Pancreas (tissue), 10 donors: ENCODE measurements around the gene DNAJB6. TPM values are rescaled to one million over a fixed set of nuclear protein-coding genes. Genes with fewer than 3 reads are reported as not detected.
A peak's percentile ranks its signal among the peaks of the same experiment; 100 is the strongest.

Source experiments
- ATAC-seq, 4 donors: fragments of 200-7000 bp; cut with Tn5 transposase; one replicate each; pipeline versions ENCODE4 v1.8.0 to v1.9.1; 2020; ENCODE audit warnings: mild to moderate bottlenecking in 4 of 4, moderate library complexity in 4 of 4
- DNase-seq, 6 donors: peaks; one replicate each; pipeline ENCODE4 v3.0.0-alpha.2; 2020
- FAIRE-seq: peaks from 2 replicates; lab custom pipeline; 2012; peaks lifted over from hg19 to GRCh38; lab: Jason Lieb, UNC
- H3K27ac ChIP-seq, 4 donors: fragments of 200-600 bp; sonication (generic); 1 replicate in 3 of 4; 2 replicates in 1 of 4; pipeline versions ENCODE4 v1.5.0 to v1.8.0; 2020
- H3K27me3 ChIP-seq, 4 donors: fragments of 200-600 bp; one replicate each; pipeline ENCODE4 v1.8.0; 2021
- H3K36me3 ChIP-seq, 3 donors: fragments of 200-600 bp; sonication (generic) in 1 of 3; one replicate each; pipeline versions ENCODE4 v1.5.0 to v1.8.0; 2020 to 2021
- H3K4me1 ChIP-seq, 3 donors: fragments of 200-600 bp; one replicate each; pipeline ENCODE4 v1.8.0; 2021
- H3K4me3 ChIP-seq, 4 donors: fragments of 200-600 bp; sonication (generic) in 2 of 4; one replicate each; pipeline versions ENCODE4 v1.5.0 to v1.8.0; 2020 to 2021
- H3K9me3 ChIP-seq, 4 donors: fragments of 200-600 bp; one replicate each; pipeline ENCODE4 v1.8.0; 2021
- WGBS, 2 donors: extraction: QIAGEN DNeasy Blood & Tissue Kit; methylation state at CpG; one replicate each; pipeline ENCODE4 v1.1.7; 2013; 5-methylcytosine and 5-hydroxymethylcytosine counted together
- intact Hi-C, 3 donors: fragments of 100-400 bp; cut with DNase I; formaldehyde crosslinking; loops; one replicate each; pipeline versions ENCODE4 v1.11.1 to v1.14.2; 2022
- polyA plus RNA-seq, 2 donors: library from polyadenylated mRNA; stranded (reverse); fragments of 200-250 nt; gene quantifications; one replicate each; pipeline ENCODE4 v1.2.3, GENCODE V29; 2013
- total RNA-seq, 6 donors: library from RNA; stranded (reverse); fragmentation: NEBNext Ultra II Directional in 4 of 6; extraction: Animal tissue kit (Norgen Biotek cat#: 25700) in 4 of 6; gene quantifications; one replicate each; pipeline versions ENCODE4 v1.2.1 to v1.2.4, GENCODE V29; 2021 to 2023
- TF ChIP-seq, protein P1 (sequence below), 4 donors: fragments of 200-600 bp; sonication (generic) in 3 of 4; IDR thresholded peaks; one replicate each; pipeline versions ENCODE4 v1.5.0 to v1.8.0; 2021; ENCODE audit warnings: antibody characterized with exemption in 4 of 4
- donor health status: healthy with polysubstance abuse.
- donor health status: DM: no; HTN: no; CAD: no; lungs with moderate emphysema.
- donor health status: DM: no; HTN: no; CAD: no.
- donor health status: control.
- donor health status: control.
- donor health status: Bipolar disorder and iron deficiency.
- donor health status: DM: yes; HTN: yes; CAD: no.
- donor health status: DM: no; HTN: no; CAD: no.
- donor health status: DM: no; HTN: no; CAD: no.
- donor health status: DM: yes; HTN: yes; CAD: no.

DNAJB6 gene
- total and polyA plus RNA-seq, 8 donors = 23.0 to 49.4 (median 32.6) TPM

DNA sequence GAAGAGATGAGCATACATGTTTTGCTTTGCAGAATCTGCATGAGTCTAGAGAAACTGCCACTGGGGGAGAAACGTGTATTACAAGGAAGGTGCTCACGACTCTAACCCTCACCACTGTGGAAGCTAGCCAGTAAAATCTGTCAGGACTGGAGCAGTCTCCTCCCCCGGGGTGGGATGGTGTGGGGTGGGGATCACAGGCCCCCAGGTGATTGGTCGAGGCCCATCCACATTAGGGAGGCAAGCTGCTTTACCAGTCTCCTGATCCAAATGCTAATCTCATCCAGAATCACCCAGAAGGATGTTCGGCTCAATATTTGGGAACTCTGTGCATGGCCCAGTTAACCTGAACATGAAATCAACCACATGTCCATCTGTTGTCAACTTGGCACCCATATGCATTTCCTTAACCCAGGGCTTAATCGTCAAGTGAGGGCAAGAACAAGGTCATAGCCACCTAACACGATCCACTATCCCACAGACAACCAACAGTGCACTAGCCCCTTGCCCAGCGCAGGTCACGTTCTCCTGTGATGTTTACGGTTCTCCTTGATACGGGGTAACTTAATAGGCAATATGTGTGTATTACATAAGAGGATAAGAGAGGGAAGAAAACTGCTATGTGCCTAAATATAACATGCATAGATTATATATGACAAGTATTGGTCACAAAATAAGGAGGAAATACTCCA lies 40.8 kb downstream of the DNAJB6 start:
- no peak overlapping the region for H3K27ac ChIP-seq
- no peaks in the 10 kb centered on the region for H3K27me3 ChIP-seq
- no peak for DNase-seq
- H3K36me3 ChIP-seq = peaks cover 0 to 5% (median 0%) of the 10 kb centered on the region in 3 donors
- FAIRE-seq = no peak
- 79 to 82% methylated on average over 11 of the region's 11 CpGs for WGBS, 2 donors
- no peaks in the 10 kb centered on the region for H3K4me1 ChIP-seq
- intact Hi-C loops = no loop called here
- no peaks in the 10 kb centered on the region for H3K9me3 ChIP-seq
- no peak overlapping the region for H3K4me3 ChIP-seq
- TF ChIP-seq, protein P1, sequence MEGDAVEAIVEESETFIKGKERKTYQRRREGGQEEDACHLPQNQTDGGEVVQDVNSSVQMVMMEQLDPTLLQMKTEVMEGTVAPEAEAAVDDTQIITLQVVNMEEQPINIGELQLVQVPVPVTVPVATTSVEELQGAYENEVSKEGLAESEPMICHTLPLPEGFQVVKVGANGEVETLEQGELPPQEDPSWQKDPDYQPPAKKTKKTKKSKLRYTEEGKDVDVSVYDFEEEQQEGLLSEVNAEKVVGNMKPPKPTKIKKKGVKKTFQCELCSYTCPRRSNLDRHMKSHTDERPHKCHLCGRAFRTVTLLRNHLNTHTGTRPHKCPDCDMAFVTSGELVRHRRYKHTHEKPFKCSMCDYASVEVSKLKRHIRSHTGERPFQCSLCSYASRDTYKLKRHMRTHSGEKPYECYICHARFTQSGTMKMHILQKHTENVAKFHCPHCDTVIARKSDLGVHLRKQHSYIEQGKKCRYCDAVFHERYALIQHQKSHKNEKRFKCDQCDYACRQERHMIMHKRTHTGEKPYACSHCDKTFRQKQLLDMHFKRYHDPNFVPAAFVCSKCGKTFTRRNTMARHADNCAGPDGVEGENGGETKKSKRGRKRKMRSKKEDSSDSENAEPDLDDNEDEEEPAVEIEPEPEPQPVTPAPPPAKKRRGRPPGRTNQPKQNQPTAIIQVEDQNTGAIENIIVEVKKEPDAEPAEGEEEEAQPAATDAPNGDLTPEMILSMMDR (IDR thresholded peaks at IDR 0.05) = no peak
- peak in 1 of 4 donors; percentile 7 for ATAC-seq

DNA sequence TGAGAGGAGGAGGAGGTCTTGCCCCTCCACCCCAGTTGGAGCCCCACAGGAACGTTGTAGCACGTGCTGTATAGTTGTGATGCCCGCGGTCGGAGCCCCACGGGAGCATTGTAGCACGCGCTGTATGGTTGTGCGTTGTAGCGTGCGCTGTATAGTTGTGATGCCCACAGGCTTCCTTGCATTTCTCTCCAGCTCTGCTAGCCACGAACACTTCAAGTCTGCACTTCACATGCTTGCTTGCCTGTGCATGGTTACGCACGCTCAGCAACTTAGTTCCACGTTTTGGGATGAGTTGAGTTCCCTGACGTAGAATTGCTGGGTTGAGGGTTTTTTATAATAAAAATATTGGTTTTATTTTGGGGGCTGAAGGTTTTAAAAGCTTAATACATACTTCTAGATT lies 41.6 kb downstream of the DNAJB6 start:
- Histone ChIP-seq H3K36me3 (peaks cover 0 to 11% (median 0%) of the 10 kb centered on the region in 3 donors), H3K27ac (no peak overlapping the region), H3K27me3 (no peaks in the 10 kb centered on the region), H3K4me3 (no peak overlapping the region), H3K4me1 (no peaks in the 10 kb centered on the region), H3K9me3 (no peaks in the 10 kb centered on the region)
- TF ChIP-seq, protein P1 (IDR thresholded peaks at IDR 0.05) = no peak
- FAIRE-seq (no peak), ATAC-seq (no peak), DNase-seq (no peak)
- intact Hi-C loops = no loop called here
- 94 to 95% methylated on average over 16 of the region's 16 CpGs for WGBS, 2 donors

DNA sequence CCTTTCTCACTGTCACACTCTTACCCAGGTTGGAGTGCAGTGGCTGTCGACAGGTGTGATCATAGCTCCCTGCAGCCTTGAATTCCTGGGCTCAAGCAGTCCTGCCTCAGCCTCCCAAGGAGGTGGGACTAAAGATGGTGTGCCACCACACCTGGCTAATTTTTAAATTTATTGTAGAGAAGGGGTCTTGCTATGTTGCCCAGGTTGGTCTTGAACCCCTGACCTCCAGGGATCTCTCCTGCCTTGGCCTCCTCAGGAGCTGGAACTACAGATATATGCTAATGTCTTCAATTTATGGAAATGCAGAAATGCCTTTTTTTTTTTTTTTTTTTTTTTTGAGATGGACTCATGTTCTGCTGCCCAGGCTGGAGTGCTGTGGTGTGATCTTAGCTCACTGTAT lies 42.7 kb downstream of the DNAJB6 start:
- no peaks in the 10 kb centered on the region for H3K9me3 ChIP-seq
- DNase-seq (no peak), FAIRE-seq (no peak), ATAC-seq (no peak)
- no peaks in the 10 kb centered on the region for H3K27me3 ChIP-seq
- TF ChIP-seq, protein P1 (IDR thresholded peaks at IDR 0.05) = no peak
- H3K27ac ChIP-seq = no peak overlapping the region
- WGBS, 2 donors = 94 to 100% methylated on average over 1 of the region's 1 CpG
- no peaks in the 10 kb centered on the region for H3K4me1 ChIP-seq
- no peak overlapping the region for H3K4me3 ChIP-seq
- intact Hi-C loops = no loop called here
- H3K36me3 ChIP-seq = peaks cover 0 to 11% (median 6%) of the 10 kb centered on the region in 3 donors

DNA sequence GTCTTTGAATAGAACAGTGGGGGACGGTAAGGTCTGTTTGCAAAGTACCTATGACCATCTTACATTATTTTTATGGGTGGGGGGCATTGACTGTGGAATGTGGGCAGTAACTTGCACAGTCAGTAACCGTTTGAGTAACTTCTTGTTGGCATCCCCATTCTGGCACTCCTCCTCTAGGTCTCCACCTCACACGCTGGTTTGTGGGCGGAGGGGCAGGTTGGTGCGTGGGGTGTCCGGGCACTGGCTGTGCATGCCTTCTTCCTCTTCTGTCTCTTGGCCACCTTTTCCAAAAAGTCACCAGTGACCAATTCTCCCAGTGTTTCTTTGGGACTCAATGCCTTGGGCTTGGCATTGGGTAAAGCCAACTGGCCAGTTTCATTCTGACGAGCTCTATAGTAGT lies 43.6 kb downstream of the DNAJB6 start:
- Histone ChIP-seq H3K36me3 (peaks cover 0 to 17% (median 6%) of the 10 kb centered on the region in 3 donors), H3K9me3 (no peaks in the 10 kb centered on the region), H3K27me3 (no peaks in the 10 kb centered on the region), H3K4me1 (no peaks in the 10 kb centered on the region), H3K4me3 (no peak overlapping the region), H3K27ac (no peak overlapping the region)
- 88 to 91% methylated on average over 7 of the region's 7 CpGs for WGBS, 2 donors
- TF ChIP-seq, protein P1 (IDR thresholded peaks at IDR 0.05) = no peak
- FAIRE-seq (no peak), ATAC-seq (peak in 1 of 4 donors; percentile 12), DNase-seq (no peak)
- intact Hi-C loops = no loop called here

DNA sequence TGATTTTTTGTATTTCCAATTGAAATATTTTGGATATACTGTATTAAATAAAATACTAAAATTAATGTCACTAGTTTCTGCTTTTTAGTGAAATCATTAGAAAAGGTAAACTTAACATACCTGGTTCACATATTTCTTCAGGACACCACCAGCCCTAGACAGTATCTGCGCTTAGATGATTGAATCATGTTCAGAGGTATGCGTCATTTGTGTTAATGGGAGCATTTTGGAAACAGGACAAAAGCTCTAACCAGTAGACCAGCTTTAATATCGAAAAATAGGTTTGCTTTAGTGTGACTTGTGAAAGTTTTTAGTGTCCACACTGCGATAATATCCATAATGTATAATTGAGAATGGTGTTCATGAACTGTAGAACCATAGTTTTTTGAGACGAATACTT lies 47.1 kb downstream of the DNAJB6 start:
- H3K27me3 ChIP-seq = no peaks in the 10 kb centered on the region
- no peaks in the 10 kb centered on the region for H3K4me1 ChIP-seq
- intact Hi-C loops = no loop called here
- H3K27ac ChIP-seq = no peak overlapping the region
- H3K36me3 ChIP-seq = peaks cover 0 to 14% (median 6%) of the 10 kb centered on the region in 3 donors
- no peaks in the 10 kb centered on the region for H3K9me3 ChIP-seq
- no peak overlapping the region for H3K4me3 ChIP-seq
- ATAC-seq (no peak), DNase-seq (no peak), FAIRE-seq (no peak)
- TF ChIP-seq, protein P1 (IDR thresholded peaks at IDR 0.05) = no peak
- 93 to 95% methylated on average over 5 of the region's 5 CpGs for WGBS, 2 donors
